Cardiac fibroblast (primary cell): ENCODE measurements around the gene CCDC32.

Experiments
- DNase-seq, 2 donors: peaks; one replicate each; pipeline versions ENCODE4 v3.0.0 to v3.0.0-alpha.2; 2010; ENCODE audit warnings: low read depth in 2 of 2
- H3K4me3 ChIP-seq, 2 donors: replicated peaks in 1 of 2; 1 replicate in 1 of 2; 2 replicates in 1 of 2; pipeline ENCODE4 v1.5.1; 2011; ENCODE audit warnings: low read depth in 2 of 2, low read length in 2 of 2, mild to moderate bottlenecking in 2 of 2, moderate library complexity in 1 of 2
- TF ChIP-seq, protein P1 (sequence below): IDR thresholded peaks from one replicate; pipeline ENCODE4 v1.5.1; 2011; ENCODE audit warnings: low read depth, mild to moderate bottlenecking, low read length, inconsistent platforms

Gene CCDC32

DNA sequence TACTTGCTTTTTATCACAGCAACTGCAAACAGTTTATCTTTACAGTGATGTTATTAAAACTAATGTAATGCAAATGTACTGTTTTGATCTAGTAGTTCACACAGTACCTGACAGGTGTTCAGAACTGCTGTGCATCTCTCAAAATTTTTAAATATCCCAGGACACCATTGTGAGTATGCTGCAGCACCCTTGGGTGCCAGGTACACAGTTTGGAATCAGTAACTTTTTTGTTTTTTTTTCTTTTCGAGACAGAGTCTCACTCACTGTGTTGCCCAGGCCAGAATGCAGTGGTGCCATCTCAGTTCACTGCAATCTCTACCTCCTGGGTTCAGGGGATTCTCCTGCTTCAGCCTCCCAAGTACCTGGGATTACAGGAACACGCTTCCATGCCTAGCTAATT lies 32.2 kb upstream of the CCDC32 start:
- no peak for DNase-seq
- no peak overlapping the region for H3K4me3 ChIP-seq
- TF ChIP-seq, protein P1, sequence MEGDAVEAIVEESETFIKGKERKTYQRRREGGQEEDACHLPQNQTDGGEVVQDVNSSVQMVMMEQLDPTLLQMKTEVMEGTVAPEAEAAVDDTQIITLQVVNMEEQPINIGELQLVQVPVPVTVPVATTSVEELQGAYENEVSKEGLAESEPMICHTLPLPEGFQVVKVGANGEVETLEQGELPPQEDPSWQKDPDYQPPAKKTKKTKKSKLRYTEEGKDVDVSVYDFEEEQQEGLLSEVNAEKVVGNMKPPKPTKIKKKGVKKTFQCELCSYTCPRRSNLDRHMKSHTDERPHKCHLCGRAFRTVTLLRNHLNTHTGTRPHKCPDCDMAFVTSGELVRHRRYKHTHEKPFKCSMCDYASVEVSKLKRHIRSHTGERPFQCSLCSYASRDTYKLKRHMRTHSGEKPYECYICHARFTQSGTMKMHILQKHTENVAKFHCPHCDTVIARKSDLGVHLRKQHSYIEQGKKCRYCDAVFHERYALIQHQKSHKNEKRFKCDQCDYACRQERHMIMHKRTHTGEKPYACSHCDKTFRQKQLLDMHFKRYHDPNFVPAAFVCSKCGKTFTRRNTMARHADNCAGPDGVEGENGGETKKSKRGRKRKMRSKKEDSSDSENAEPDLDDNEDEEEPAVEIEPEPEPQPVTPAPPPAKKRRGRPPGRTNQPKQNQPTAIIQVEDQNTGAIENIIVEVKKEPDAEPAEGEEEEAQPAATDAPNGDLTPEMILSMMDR: no peak

- no peak for DNase-seq
- H3K4me3 ChIP-seq: no peak overlapping the region
- TF ChIP-seq, protein P1: no peak
These were observed 30.9 kb upstream of the CCDC32 start for GRCh38 chr15:40595773-40596172.

GRCh38 chr15:40595219-40595618 lies 30.4 kb upstream of the CCDC32 start:
- no peak for DNase-seq
- TF ChIP-seq, protein P1: no peak
- peak overlapping the region; percentile 87 to 90 for H3K4me3 ChIP-seq

GRCh38 chr15:40594429-40594836 lies 29.6 kb upstream of the CCDC32 start:
- H3K4me3 ChIP-seq: peak overlapping the region; percentile 87 to 90
- DNase-seq: peak; percentile 46 to 65
- TF ChIP-seq, protein P1: peak; percentile 45

GRCh38 chr15:40593588-40594428 lies 29.0 kb upstream of the CCDC32 start, which contains the start of gene KNL1:
Gene KNL1 (plus strand): TSS chr15:40594249. CDS start chr15:40602932, 8,683 bp downstream.
- peak; percentile 97 to 98 for DNase-seq
- H3K4me3 ChIP-seq: peak within 1 kb of the TSS; percentile 87 to 90
- TF ChIP-seq, protein P1: no peak

DNA sequence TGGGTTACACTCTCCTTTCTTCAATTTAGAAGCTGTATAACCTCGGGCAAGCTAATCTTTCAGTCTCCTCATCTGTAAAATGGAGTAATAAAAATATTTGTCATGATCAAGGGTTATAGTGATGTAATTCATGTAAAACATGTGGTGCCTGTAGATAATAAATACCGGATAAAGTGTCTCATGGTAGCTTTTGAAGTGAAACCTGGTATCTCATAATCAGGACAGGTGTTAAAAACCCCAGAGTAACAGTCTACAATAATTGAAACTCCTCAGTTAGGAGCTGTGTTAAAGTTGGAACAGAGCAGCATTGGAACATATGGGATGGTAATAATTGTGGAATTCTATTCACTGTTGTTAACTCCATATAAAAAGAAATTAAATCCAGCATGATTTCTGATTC lies 28.3 kb upstream of the CCDC32 start:
- TF ChIP-seq, protein P1: no peak
- no peak for DNase-seq
- no peak overlapping the region for H3K4me3 ChIP-seq
